GM12801 (cell line): Measurements from ENCODE around the gene ZNF574.

Experiments
- CTCF ChIP-seq: IDR thresholded peaks from one replicate; pipeline ENCODE4 v1.5.1; 2011; ENCODE audit warnings: control low read depth; ENCODE audit not compliant: insufficient read length; ENCODE audit errors: extremely low read depth

The ZNF574 gene

DNA sequence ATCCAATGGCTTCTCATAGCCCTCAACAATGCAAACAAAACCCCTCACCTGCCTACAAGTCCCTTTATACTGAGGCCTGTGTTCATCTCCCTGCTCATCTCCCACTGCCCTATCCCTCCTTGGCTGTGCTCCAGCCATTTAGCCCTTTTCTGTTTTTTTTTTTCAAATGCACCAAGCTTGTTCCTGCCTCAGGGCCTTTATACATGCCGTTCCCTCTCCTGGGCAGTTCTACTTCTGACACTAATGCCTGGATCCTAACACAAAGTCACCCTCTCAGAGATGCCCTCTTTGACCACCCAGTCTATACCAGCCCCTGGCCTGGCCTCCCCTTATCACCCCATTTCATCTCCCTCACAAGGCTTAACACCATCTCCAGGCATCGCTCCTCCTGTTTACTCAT is 26.9 kb downstream of the ZNF574 start:
- TF ChIP-seq CTCF: no peak

DNA sequence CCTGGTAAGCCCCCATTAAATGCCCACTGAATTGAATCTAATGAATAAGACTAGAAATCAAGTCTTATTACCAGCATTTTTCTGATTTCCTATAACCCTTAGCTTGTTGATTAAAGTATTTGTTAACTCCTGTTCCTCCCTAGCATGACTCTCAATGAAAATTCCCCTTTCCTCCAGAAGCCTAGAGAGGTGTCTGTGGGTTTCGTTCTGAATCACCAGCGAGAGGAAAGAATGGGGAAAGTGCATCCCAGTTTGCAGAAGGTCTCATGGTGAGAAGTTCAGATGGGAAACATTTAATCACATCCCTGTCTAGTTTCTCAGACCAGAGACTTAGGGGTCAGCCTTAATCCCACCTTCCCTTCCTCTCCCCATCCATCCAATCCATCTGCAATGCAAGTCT is 29.4 kb downstream of the ZNF574 start:
- no peak for TF ChIP-seq CTCF

GRCh38 chr19:42108527-42109389 is 32.8 kb downstream of the ZNF574 start:
- peak; percentile 99 for TF ChIP-seq CTCF

GRCh38 chr19:42109896-42110295 is 33.9 kb downstream of the ZNF574 start:
- no peak for TF ChIP-seq CTCF

DNA sequence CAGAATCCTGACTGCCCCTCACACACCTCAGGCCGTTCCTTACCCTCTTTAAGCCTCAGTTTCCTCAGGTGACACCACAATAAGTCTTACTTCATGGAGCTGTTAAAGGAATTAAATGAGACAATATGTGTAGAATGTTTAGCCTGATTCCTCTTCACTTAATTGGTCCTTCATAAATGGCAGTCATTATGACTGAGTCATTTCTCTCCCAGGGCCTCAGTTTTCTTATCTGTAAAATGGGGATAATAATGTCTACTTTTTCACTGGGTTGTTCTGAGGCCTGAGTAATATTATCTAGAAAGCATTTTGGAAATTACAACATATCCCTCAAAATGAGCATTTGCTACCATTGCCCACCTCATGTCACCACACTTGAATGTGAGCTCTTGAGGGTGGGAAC is 34.7 kb downstream of the ZNF574 start:
- no peak for TF ChIP-seq CTCF

DNA sequence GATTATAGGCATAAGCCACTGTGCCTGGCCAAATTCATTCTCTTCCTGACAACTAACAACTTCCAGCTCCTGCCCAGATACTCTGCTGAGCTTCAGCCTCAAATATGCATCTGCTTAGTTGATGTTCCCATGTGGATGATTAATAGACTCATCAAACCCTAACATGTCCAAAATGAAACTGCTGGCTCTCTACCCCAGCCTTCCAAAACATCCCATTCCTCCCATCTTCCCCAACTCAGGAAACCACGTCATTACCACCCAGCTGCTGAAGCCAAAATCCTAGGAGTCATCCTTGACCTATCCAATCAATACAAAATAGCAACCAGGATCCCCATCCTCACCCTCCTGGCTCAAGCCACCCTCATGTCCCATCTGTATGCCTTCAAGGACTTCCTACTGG is 35.4 kb downstream of the ZNF574 start:
- no peak for TF ChIP-seq CTCF

GRCh38 chr19:42111811-42112210 is 35.8 kb downstream of the ZNF574 start:
- TF ChIP-seq CTCF: no peak
